NCI-H1105 treated with DMSO at 0.1 percent for 48 hours (cell line): ENCODE measurements around the gene S100A3.

Experiments used
- DNase-seq: peaks from one replicate; lab custom pipeline; 2025; lab: John Stamatoyannopoulos, UW

S100A3 gene

GRCh38 chr1:153509036-153509435, 40.0 kb downstream of the S100A3 start:
- no peak for DNase-seq

- DNase-seq, result no peak
Observed at GRCh38 chr1:153507926-153508583, 41.0 kb downstream of the S100A3 start.

GRCh38 chr1:153506831-153507413, 42.1 kb downstream of the S100A3 start:
- no peak for DNase-seq

GRCh38 chr1:153506386-153506785, 42.7 kb downstream of the S100A3 start:
- no peak for DNase-seq

- no peak for DNase-seq
Observed at GRCh38 chr1:153505576-153505975, 43.5 kb downstream of the S100A3 start.

- no peak for DNase-seq
Observed at GRCh38 chr1:153503766-153504165, 45.3 kb downstream of the S100A3 start.

- DNase-seq, result no peak
Observed at GRCh38 chr1:153498746-153499145, 50.3 kb downstream of the S100A3 start.
